Femur (tissue), 1 donor: ENCODE results near the gene SPG7.
"Not testable (repeated sequence)": the region's sequence is repeated elsewhere in the genome, so short reads cannot be mapped to it uniquely, and the experiment has no call there.

ENCODE experiments used
- DNase-seq: peaks from one replicate; pipeline ENCODE4 v3.0.0-alpha.2; 2017

Gene SPG7

DNA sequence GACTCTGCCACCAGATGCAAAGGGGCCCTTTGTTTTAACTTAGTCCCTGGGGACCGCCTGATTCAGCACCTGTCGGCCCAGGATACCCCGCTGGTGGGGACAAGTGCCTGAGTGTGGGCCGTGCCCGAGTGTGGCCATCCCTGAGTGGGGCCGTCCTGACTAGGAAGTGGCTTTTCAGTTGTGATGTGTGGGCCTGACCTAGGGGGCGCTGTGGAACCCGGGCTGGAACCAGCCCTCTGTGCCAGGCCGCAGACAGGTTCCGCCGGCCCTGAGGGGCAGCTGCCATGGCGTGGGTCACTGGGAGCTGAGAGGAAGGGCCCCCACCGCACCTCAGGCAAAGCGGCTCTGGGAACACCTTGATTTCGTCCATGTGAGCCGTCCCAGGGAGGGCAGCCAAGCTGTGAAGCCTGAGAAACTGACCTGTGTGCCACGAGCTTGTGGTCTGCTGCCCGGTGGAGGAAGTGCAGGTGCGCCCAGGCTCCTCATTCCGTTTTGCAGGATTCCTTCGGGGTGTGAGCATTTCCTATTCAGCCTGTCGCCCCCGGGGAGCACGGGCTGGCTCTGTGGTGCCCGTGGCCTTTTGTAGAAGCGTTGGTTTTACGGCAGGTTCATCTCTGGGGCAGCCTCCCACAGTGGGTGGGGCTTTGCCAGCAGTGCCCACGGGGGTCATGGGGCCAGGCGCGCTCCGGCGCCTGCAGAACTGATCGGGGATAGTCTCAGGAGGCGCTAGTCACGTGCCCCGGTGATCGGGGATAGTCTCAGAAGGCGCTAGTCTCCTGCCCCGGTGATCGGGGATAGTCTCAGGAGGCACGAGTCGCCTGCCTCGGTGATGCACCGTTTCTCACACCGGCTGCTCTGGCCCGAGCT, 57.5 kb downstream of the SPG7 start:
- DNase-seq = peak; percentile 56

DNA sequence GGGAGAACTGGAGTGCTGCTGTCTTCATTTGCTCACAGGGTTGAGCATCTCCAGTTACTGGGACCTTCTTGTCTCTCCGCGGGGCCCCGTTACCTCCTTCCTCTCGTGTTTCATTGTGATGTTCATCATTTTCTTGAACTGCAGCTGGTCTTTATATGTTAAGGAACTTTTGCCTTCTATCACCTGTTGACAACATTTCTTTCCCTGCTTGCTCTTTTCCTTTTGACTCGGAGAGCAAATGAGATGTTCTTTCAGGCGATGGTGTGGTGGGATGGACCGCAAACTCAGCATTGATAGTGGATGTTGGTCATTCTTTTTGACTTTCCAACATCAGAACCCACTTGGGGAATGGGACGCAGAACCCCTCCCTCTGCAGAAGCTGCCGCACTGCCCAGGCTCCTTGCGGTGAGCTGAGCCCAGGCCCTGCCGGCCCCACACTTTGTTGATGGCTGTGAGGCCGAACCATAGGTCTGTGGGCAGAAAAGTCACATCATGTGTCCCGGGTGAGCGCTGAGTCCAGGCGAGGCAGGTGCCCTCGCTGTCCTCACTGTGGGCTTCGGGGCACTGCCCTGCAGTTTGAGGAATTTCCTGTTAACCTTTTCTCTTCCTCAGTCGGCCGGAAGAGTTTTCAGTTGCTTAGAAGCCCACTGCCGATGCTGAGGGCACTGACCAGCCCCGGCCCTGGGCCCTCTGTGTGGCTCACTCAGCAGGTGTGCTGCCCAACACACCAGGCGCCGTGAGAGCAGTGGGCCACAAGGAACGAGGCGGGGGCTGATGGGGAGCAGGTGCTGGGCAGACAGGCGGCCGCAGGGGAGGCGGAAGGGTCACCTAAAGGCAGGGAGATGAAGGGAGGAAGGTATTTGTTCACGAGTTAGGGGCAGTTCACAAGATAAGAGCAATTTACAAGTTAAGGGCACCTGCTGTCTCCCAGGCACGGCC, 59.7 kb downstream of the SPG7 start:
- no peak for DNase-seq

DNA sequence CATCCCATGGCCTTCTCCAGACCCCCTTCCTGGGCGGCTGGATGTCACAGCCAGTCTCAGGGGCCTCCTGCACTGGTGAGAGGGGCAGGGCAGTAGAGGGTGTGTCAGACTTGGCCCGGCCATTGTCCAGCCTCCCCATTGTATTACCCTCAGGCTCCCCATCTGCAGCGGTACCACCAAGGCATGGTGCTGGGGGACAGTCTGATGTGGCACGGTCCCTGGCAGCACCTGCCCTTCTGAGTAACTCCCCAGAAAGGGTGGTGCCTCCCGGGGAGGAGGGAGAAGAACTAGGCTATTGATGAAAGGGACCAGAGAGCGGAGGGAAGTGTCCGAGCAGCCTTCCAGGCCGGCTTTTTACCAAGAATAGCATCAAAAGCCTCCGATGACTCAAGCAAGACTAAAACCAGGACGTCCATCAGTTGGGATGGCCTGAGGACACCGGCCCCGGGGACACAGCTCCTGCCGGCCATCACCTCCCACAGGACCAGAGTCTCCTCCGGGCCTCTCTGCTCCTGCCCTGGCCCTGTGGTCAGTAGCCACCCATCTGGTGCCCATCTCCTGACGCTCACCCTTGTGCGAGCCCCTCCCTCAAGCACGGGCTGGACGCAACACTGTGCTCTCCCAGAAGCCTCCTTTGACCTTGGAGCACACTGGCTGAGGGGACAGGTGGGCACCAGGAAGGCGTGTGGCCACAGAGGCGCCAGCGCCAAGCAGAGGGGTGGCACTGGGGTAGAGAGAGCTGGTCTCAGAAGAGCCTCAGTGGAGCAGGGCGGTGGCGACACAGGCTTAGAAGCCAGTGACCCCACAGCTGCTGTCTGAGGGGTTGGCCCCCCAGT, 61.5 kb downstream of the SPG7 start:
- DNase-seq = no peak

DNA sequence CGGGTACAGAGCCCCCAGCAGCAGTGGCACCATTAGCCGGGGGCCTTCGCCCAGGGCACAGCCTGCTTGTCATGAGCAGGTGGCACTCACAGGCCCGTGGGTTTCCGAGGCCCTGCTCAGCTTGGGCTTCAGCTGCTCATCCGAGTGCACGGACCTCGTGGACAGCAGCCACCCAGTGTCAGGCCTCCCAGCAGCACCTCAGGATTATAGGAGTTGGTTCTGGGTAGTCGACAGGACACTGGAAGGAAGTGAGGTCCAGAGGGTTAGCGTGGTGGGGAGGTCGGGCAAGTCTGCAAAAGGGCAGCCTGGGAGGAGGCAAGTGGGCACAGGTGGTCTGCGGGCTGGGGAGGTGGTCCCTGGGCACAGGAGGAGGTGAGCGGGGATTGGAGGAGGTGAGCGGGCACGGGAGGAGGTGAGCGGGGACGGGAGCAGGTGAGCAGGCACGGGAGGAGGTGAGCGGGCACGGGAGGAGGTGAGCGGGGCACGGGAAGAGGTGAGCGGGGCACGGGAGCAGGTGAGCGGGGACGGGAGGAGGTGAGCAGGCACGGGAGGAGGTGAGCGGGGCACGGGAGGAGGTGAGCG, 62.2 kb downstream of the SPG7 start:
- no peak for DNase-seq

DNA sequence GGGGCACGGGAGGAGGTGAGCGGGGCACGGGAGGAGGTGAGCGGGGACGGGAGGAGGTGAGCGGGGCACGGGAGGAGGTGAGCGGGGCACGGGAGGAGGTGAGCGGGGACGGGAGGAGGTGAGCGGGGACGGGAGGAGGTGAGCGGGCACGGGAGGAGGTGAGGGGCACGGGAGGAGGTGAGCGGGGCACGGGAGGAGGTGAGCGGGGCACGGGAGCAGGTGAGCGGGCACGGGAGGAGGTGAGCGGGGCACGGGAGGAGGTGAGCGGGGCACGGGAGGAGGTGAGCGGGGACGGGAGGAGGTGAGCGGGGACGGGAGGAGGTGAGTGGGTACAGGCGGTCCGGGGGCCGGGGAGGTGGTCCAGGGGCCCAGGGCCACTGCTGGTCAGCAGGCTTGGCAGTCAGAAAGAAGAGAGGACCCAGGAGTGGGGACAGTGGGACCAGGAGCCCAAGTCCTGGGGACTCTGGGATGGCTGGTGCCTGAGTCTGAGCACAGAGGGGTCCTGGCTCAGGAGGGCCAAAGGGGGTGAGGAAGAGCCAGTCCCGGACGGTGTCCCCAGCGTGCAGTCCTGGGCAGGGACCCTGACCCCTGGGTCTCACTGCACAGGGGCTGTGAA, 62.9 kb downstream of the SPG7 start:
- not testable (repeated sequence) for DNase-seq

DNA sequence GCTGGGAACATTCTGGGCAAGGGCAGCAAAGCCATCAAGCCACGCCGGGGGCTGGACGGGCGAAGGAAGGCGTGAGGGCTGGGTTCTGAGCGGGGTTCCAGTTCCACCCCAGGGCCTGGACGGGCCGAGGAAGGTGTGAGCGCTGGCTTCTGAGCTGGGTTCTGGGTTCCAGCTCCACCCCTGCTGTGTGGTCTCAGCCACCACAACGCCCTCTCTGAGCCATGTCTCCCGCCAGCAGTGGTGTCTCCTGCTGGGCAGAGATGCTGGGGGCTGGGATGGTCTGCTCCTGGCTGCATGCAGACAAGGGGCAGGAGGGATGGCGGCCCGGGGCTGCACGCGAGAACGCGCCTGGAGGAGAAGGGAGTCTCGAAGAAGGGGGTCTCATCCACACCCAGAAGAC, 63.4 kb downstream of the SPG7 start:
- DNase-seq = no peak

DNA sequence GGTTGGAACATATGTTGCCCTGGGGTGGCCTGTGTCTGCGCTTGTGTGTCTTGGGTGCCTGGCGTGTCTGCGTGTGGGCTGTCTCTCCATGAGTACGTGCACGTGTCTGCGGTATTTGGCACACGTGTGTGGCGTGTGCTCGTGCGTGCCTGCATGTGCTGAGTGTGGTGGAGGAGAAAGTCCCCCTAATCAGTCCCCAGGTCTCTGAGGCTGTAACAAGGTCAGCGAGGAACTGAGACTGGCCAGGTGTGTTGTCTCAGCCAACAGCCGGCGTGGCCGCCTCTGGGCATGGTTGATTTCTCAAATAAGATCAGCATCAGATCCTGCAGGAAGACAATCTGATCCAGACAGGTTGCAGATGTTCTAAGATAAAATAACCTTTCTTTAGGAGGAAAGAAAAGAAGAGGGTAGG, 63.9 kb downstream of the SPG7 start:
- no peak for DNase-seq

DNA sequence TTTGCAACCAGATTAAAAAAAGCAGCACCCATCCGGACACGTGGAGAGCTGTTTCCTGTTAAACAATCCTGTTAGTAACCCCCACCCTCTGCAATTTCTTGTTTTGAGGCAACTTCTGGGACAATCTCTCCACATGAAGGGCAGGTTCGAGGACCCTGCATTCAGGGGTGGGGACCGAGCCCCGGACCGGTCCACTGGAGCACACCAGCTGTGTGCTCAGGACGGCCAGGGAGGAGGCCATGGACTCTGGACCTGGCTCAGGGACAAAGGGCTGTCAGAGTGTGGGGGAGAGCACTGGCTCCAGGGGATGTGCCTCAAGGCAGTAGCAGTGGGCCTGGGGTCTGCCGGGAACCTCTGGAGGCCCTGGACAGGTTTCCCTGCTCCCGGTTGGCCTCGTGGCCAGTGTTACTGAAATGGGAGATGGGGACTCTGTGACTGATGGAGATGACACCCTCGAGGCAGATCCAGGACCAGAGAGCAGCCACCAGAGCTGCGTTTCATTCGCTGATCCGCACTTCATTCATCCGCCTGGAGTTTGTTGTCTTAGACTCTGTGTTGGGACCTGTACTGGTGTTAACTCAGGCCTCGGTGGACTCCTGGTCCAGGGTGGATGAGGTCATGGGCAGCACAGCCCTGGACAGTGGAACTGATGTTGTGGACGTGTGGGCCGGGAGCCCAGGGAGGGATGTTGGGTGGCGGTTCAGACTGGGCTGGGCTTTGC, 64.4 kb downstream of the SPG7 start:
- DNase-seq = no peak

DNA sequence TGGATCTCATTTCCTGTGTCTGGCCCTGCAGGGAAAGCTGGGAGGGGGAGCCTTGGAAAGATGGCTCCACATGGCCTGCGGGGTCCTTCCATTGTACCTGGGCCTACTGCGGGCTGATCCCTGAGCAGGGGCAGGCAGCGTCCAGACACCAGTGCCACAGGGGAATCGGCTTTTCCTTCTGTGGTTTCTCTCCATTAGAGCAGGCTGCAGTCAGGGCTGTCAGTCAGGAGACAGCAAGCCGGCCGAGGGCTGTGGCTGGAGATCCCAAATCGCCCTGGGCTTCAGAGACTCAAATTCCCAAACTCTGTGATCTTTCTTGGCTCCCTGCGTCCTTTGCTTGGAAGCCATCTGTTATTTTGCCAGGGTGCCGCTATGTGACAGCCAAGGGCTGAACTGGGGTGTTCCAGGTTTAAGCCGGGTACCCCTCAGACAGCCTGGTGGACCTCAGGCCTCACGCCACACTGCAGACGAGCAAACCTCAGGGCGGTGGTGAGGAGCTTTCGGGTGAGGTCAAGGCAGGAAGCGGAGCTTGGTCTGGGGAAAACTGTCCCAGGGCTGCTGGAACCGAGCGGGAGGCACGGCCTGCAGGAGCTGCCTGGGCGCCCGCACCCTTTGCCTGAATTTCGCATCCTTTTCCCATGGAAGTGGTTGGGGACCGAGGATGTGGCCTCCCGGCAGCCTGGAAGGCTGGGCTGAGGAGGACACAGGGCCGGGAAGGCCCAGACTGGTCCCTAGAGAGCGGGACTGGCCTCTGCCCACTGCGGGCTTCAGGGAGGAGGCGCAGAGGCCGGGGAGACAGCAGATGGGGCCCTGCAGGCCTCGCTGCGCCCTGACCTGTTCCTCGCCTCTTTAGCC, 65.8 kb downstream of the SPG7 start:
- no peak for DNase-seq

DNA sequence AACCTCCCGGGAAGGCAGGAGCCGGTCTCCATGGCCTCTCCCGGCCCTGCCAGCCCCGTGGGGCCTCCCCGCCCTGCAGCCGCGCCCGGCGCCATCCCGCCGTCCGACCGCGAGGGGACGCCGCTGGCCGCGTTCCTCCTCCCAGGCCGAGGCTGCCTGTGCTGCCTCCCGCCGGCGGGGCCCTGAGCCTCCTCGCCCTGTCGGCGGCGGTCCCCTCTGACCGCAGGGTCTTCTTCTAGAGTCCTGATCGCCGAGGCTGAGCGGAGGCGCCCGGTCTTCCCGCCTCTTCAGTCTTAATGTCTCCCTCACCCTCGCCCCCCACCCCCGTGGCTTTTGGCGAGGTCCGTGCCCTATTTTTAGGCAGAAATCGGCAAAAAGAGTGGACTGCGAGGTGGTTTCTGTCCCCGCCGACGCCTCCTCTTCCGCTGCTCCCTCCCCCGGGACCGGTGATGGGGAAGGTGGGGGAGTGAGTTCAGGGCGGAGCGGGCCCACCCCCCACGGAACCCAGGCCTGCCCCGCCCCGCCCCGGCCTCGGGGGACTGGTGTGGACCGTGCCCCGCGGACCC, 66.6 kb downstream of the SPG7 start:
- DNase-seq = peak; percentile 56

DNA sequence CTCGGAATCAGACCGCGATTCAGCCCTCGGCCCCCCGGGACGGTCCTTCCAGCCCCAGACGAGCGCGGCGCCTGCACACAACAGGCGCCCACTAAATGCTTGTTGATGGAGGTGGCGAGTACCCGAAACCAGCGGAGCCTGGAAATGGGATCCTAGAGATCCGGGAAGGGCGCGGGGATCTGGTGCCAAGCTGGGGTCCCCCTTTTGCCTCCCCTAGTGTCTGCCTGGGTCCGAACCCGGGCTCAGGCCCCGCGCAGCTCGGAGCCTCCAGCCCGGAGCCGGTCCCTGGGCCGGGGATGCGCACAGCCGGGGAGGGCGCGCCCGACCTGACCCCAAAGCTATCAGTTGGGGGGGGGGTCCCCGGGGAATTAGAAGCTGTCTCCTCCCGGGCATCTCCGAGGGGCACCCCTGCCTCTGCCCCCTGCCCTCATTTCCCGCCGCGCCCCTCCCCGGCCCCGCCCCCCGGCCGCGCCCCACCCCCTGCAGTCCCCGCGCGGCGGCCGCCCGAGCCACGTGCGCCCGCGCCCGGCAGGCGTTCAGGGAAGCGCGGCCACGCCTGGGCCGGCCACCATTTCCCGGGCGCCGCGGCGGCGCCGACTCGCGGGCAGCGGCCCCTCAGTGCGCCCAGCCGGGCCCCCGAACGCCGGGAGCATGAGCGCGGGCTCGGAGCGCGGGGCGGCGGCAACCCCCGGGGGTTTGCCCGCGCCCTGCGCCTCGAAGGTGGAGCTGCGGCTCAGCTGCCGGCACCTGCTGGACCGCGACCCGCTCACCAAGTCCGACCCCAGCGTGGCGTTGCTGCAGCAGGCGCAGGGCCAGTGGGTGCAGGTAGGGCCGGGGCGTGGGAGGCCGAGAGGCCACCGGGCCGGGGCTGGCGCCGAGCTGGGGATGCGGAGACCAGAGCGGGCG, 67.3 kb downstream of the SPG7 start, which contains the start of gene CPNE7:
CPNE7 (plus strand) TSS at position 512 of the 906 bp plus-strand sequence; CDS start at position 652, 140 bp downstream.
- DNase-seq = no peak

DNA sequence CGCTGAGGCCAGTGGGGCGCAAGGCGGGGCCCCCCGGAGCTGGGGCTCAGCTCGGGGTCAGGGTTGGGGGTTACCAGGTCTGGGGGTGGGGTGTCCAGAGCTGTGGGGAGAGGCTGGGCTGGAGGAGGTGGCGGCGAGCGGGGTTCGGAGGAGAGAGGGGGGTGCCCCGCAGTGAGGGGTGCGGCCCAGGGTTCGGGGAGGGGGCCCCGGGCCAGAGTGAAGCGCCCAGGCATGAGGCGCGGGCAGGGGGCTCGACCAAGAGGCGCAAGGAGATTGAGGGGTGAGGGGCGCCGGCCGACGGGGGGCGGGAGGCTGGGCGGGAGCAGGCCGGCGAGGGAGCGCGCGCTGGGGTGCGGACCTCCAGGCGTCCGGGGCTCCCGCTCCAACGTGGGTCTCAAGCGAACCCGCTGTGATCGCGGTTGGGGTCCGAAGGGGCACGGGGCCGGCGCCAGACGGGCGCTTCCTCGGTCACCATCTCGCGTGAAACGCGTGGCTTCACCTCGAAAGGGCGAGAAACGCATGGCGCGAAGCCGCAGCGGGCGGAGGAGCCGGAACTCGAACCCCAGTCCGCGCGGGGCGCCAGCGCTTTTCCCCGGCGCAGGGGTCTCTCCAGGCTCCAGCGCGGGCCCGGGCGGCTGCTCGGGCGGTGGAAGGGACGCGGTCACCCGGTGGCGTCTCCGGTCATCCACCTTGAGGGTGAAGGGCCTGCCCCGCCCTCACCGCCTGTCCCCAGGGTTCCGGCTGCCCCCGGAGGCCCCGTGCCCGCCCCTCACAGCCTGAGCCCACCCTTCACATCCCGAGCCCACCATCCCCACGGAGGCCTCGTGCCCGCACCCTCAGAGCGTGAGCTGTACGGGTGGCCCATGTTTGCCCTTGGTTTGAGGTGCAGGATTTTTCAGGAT, 68.2 kb downstream of the SPG7 start:
- DNase-seq = no peak

DNA sequence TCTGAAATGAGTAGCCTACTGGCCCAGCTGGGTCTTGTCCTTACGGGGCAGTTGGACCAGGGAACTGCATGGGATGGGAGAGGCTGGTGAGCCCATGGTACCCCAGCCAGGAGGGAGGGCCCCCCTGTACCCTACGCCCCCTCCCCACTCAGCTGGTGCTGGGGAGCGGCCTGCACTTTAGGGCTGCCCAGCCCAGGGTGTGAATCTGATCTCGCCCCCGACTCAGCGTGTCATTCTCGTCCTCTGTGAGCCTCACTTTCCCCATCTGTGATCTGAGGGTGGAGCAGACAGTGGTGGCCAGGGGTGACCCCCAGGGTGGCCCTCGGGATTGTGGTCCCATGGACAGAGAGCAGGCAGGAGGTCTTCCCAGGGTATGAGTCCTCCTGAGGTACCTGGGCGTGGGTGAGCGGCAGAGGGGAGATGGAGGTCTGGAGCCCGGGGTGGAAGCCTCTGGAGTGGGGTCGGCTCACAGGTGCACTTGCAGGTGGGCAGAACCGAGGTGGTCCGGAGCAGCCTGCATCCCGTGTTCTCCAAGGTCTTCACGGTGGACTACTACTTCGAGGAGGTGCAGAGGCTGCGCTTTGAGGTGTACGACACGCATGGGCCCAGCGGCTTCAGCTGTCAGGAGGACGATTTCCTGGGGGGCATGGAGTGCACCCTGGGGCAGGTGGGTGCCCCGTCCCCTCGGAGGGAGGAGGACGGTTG, 69.0 kb downstream of the SPG7 start:
- no peak for DNase-seq

DNA sequence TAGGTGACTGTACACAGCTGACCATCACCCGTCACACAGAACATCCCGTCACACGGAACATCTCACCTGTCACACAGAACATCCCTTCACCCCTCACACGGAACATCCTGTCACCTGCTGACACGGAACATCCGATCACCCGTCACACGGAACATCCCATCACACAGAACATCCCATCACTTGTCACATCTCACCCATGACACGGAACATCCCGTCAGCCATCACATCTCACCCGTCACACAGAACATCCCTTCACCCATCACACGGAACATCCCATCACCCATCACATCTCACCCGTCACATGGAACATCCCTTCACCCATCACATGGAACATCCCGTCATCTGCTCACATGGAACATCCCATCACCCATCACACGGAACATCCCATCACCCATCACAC, 71.1 kb downstream of the SPG7 start:
- no peak for DNase-seq

DNA sequence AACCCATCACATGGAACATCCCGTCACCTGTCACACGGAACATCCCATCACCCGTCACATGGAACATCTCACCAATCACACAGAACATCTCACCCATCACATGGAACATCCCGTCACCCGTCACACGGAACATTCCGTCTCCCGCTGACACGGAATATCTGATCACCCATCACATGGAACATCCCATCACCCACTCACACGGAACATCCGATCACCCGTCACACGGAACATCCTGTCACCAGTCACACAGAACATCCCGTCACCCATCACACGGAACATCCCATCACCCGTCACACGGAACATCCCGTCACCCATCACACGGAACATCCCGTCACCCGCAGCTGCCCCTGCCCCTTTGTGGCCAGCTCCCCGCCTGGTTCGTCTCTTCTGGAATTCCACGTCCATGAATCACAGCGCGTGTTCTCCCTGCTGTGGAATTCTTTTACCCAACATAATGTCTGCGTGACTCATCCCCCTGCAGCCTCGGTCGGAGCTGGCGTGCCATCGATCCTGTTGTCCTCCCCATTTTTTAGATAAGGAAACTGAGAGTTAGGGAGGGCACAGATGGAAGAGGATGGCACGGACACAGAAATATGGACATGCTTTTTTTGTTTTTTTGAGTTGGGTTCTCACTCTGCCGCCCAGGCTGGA, 73.0 kb downstream of the SPG7 start:
- DNase-seq = no peak

DNA sequence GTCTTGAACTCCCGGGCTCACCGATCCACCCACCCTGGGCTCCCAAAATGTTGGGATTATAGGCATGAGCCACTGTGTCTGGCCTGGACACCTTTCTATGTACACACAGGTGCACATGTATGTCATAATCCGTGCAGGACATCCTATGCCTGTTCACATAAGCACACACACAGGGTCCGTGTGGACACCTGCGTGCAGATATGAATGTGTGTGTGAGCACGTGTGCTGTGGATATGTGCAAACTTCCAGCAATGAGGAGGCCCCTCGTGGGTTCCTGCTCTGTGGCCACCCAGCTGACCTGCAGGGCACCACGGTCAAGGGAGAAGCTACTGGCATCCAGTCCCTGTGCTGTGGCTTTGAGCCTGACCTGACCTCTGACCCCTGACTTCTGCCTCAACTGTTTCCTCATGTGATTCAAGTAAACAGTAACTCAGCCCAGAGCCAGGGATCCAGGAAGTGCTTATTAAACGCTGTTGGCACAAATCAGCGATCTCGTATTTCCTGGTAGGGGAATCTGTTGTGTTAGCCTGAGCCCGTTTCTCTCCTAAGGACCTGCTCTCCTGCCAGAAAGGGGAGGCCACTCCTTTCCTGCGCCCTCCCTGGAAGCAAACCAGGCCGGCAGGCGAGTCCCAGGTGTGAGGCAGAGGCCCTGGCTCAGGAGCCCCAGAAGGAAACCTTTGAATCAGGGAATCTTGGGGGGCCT, 73.8 kb downstream of the SPG7 start:
- no peak for DNase-seq
